H1 (cell line): ENCODE measurements around the gene SLC8A1. TPM values are rescaled to one million over a fixed set of nuclear protein-coding genes. Genes with fewer than 3 reads are reported as not detected.

Source experiments
- CTCF ChIA-PET: fragments of 300-600 bp; sonication (Branson Sonifier 250); formaldehyde crosslinking; loops from one replicate; lab custom pipeline; 2021; ENCODE audit not compliant: partially characterized antibody; lab: Charles Lee
- POLR2A ChIA-PET: fragments of 300-600 bp; sonication (Branson Sonifier 250); formaldehyde crosslinking; loops from one replicate; lab custom pipeline; 2021; ENCODE audit warnings: inconsistent platforms; ENCODE audit not compliant: partially characterized antibody; lab: Charles Lee
- DNase-seq, 2 experiments: peaks; one replicate each; pipeline versions ENCODE4 v3.0.0 to v3.0.0-alpha.2; 2010 to 2022; ENCODE audit warnings: low spot score in 2 of 2, low read depth in 1 of 2, mixed read lengths in 1 of 2
- FAIRE-seq: peaks from 2 replicates; lab custom pipeline; 2011; peaks lifted over from hg19 to GRCh38; lab: Jason Lieb, UNC
- H2AFZ ChIP-seq: 2 replicates; pipeline ENCODE4 v1.8.1; 2012; ENCODE audit warnings: low read length, inconsistent platforms
- H2AK5ac ChIP-seq: 2 replicates; pipeline ENCODE4 v1.6.1; 2013; ENCODE audit warnings: low read depth, low read length
- H2BK120ac ChIP-seq: replicated peaks from 2 replicates; pipeline ENCODE3; 2013; ENCODE audit warnings: low read depth, low read length, inconsistent platforms
- H2BK12ac ChIP-seq: 2 replicates; pipeline ENCODE4 v1.6.1; 2013; ENCODE audit warnings: low read depth, low read length
- H2BK15ac ChIP-seq: 2 replicates; pipeline ENCODE4 v1.6.1; 2013; ENCODE audit warnings: low read length
- H2BK20ac ChIP-seq: 2 replicates; pipeline ENCODE4 v1.6.1; 2013; ENCODE audit warnings: low read length
- H2BK5ac ChIP-seq: 2 replicates; pipeline ENCODE4 v1.6.1; 2013; ENCODE audit warnings: low read depth, low read length
- H3K14ac ChIP-seq: 2 replicates; pipeline ENCODE4 v1.6.1; 2013; ENCODE audit warnings: inconsistent platforms; ENCODE audit not compliant: insufficient read length
- H3K18ac ChIP-seq: 2 replicates; pipeline ENCODE4 v1.6.1; 2013; ENCODE audit warnings: low read length; ENCODE audit errors: extremely low read depth
- H3K23ac ChIP-seq: 2 replicates; pipeline ENCODE4 v1.6.1; 2013; ENCODE audit warnings: inconsistent platforms; ENCODE audit not compliant: insufficient read length
- H3K23me2 ChIP-seq: 2 replicates; pipeline ENCODE4 v1.6.1; 2013; ENCODE audit warnings: low read depth, low read length
- H3K27ac ChIP-seq: 2 replicates; pipeline ENCODE4 v1.6.1; 2011; ENCODE audit warnings: low read depth, low read length, inconsistent platforms
- H3K27me3 ChIP-seq, 4 experiments: replicated peaks in 1 of 4; 1 replicate in 1 of 4; 2 replicates in 3 of 4; pipeline versions ENCODE4 v1.6.1 to v1.8.1; 2011 to 2013; ENCODE audit warnings: low read length in 3 of 4, mild to moderate bottlenecking in 3 of 4, inconsistent platforms in 2 of 4, mixed read lengths in 2 of 4, moderate library complexity in 1 of 4; ENCODE audit not compliant: control insufficient read depth in 3 of 4, insufficient read depth in 3 of 4; ENCODE audit errors: extremely low read depth in 1 of 4
- H3K36me3 ChIP-seq, 4 experiments: 2 replicates each; pipeline versions ENCODE4 v1.6.1 to v1.8.1; 2011 to 2013; ENCODE audit warnings: mild to moderate bottlenecking in 4 of 4, low read length in 3 of 4, moderate library complexity in 2 of 4, control low read depth in 1 of 4, inconsistent platforms in 1 of 4; ENCODE audit not compliant: insufficient read depth in 4 of 4, control insufficient read depth in 2 of 4
- H3K4ac ChIP-seq: replicated peaks from 2 replicates; pipeline ENCODE3; 2013; ENCODE audit warnings: low read length, low read depth, mixed read lengths, inconsistent platforms; ENCODE audit not compliant: insufficient read length
- H3K4me1 ChIP-seq, 4 experiments: replicated peaks in 1 of 4; 1 replicate in 1 of 4; 2 replicates in 3 of 4; pipeline versions ENCODE4 v1.6.1 to v1.8.1; 2011 to 2013; ENCODE audit warnings: low read length in 3 of 4, inconsistent platforms in 2 of 4, mixed read lengths in 1 of 4; ENCODE audit not compliant: insufficient read depth in 4 of 4, control insufficient read depth in 3 of 4
- H3K4me2 ChIP-seq, 2 experiments: 2 replicates each; pipeline versions ENCODE4 v1.6.1 to v1.8.1; 2011 to 2013; ENCODE audit warnings: low read depth in 2 of 2, low read length in 2 of 2, control low read depth in 1 of 2, inconsistent platforms in 1 of 2, mild to moderate bottlenecking in 1 of 2; ENCODE audit not compliant: insufficient read depth in 1 of 2
- H3K4me3 ChIP-seq, 4 experiments: fragments of 200-600, 300-600 bp in 1 of 4; sonication (generic), shearing (Covaris generic), sonication (Bioruptor Twin) in 1 of 4; 2 replicates each; pipeline versions ENCODE4 v1.5.1 to v1.8.1; 2011 to 2016; ENCODE audit warnings: low read length in 4 of 4, low read depth in 3 of 4, control low read depth in 2 of 4, inconsistent platforms in 2 of 4, mild to moderate bottlenecking in 2 of 4, mixed read lengths in 1 of 4, moderate library complexity in 1 of 4; ENCODE audit not compliant: insufficient read depth in 2 of 4; ENCODE audit errors: extremely low read depth in 1 of 4
- H3K56ac ChIP-seq: replicated peaks from 2 replicates; pipeline ENCODE3; 2013; ENCODE audit warnings: low read depth, mild to moderate bottlenecking, mixed read lengths, low read length, inconsistent platforms; ENCODE audit not compliant: insufficient read length
- H3K79me1 ChIP-seq: 2 replicates; pipeline ENCODE4 v1.6.1; 2013; ENCODE audit warnings: low read depth, low read length, control low read depth
- H3K79me2 ChIP-seq, 2 experiments: 2 replicates each; pipeline versions ENCODE4 v1.6.1 to v1.8.1; 2012 to 2013; ENCODE audit warnings: low read length in 2 of 2, mild to moderate bottlenecking in 2 of 2, inconsistent platforms in 1 of 2; ENCODE audit not compliant: insufficient read depth in 2 of 2, control insufficient read depth in 1 of 2
- H3K9ac ChIP-seq, 4 experiments: replicated peaks in 1 of 4; 1 replicate in 1 of 4; 2 replicates in 3 of 4; pipeline versions ENCODE4 v1.6.1 to v1.8.1; 2011 to 2013; ENCODE audit warnings: low read depth in 3 of 4, low read length in 3 of 4, control low read depth in 2 of 4, mild to moderate bottlenecking in 2 of 4, moderate library complexity in 2 of 4, inconsistent platforms in 1 of 4; ENCODE audit errors: extremely low read depth in 1 of 4
- H3K9me3 ChIP-seq, 2 experiments: 2 replicates each; pipeline versions ENCODE4 v1.6.1 to v1.8.1; 2012 to 2013; ENCODE audit warnings: mild to moderate bottlenecking in 2 of 2, moderate library complexity in 2 of 2, control low read depth in 1 of 2, inconsistent platforms in 1 of 2, low read depth in 1 of 2, low read length in 1 of 2, mixed read lengths in 1 of 2; ENCODE audit not compliant: insufficient read depth in 2 of 2
- H4K20me1 ChIP-seq, 2 experiments: replicated peaks in 1 of 2; 2 replicates each; pipeline versions ENCODE3 to v1.8.1; 2011 to 2013; ENCODE audit warnings: inconsistent platforms in 2 of 2, low read length in 2 of 2, mild to moderate bottlenecking in 1 of 2; ENCODE audit not compliant: insufficient read depth in 2 of 2, control insufficient read depth in 1 of 2
- H4K5ac ChIP-seq: 2 replicates; pipeline ENCODE4 v1.6.1; 2013; ENCODE audit warnings: low read length, low read depth, mixed read lengths, inconsistent platforms; ENCODE audit not compliant: insufficient read length
- H4K8ac ChIP-seq: 2 replicates; pipeline ENCODE4 v1.8.0; 2013; ENCODE audit warnings: mild to moderate bottlenecking, moderate library complexity, low read length, inconsistent platforms; ENCODE audit not compliant: insufficient read depth; ENCODE audit errors: extremely low read depth
- H4K91ac ChIP-seq: replicated peaks from 2 replicates; pipeline ENCODE3; 2013; ENCODE audit warnings: low read length, mixed read lengths, inconsistent platforms; ENCODE audit not compliant: insufficient read length
- MAFK ChIP-seq: IDR thresholded peaks from 2 replicates; pipeline ENCODE4 v1.6.1; 2012; ENCODE audit warnings: low read depth, mild to moderate bottlenecking, improper control_type of control experiment, low read length
- POLR2AphosphoS5 ChIP-seq: IDR thresholded peaks from 2 replicates; pipeline ENCODE4 v1.6.1; 2011; ENCODE audit warnings: low read depth, low read length
- RBBP5 ChIP-seq: IDR thresholded peaks from 2 replicates; pipeline ENCODE4 v1.7.1; 2012; ENCODE audit warnings: low read depth, mild to moderate bottlenecking, inconsistent platforms, low read length, moderate library complexity, borderline replicate concordance
- TAF7 ChIP-seq: optimal IDR thresholded peaks from 2 replicates; pipeline ENCODE3; 2011; ENCODE audit warnings: low read depth, mild to moderate bottlenecking, inconsistent platforms, low read length, moderate library complexity, borderline replicate concordance
- YY1 ChIP-seq: IDR thresholded peaks from 2 replicates; pipeline ENCODE4 v1.6.1; 2011; ENCODE audit warnings: low read depth, mild to moderate bottlenecking, low read length
- WGBS, 2 experiments: shearing (Covaris generic) in 1 of 2; methylation state at CpG; one replicate each; pipeline versions ENCODE4 v1.1.6 to v1.1.7; 2013 to 2015; ENCODE audit warnings: low lambda C conversion rate in 2 of 2, mixed read lengths in 2 of 2, inconsistent platforms in 1 of 2, low coverage in 1 of 2, missing lambda C conversion rate in 1 of 2; ENCODE audit not compliant: insufficient replicate concordance in 2 of 2, insufficient coverage in 1 of 2, insufficient read length in 1 of 2; ENCODE audit errors: extremely low coverage in 1 of 2, missing lambda C conversion rate in 1 of 2; 5-methylcytosine and 5-hydroxymethylcytosine counted together
- polyA plus RNA-seq, 7 experiments: library from polyadenylated mRNA; depleted of rRNA in 3 of 7; stranded (reverse) in 5 of 7; unstranded in 2 of 7; fragments of >200 nt in 5 of 7; fragments of 200-250 nt in 2 of 7; gene quantifications; 1 replicate in 5 of 7; 2 replicates in 1 of 7; 4 replicates in 1 of 7; pipeline versions ENCODE4 v1.2.1 to v1.2.3, GENCODE V29; 2011 to 2013; ENCODE audit warnings: missing spikeins in 2 of 7, mixed read lengths in 2 of 7
- total RNA-seq: library from RNA; stranded (reverse); fragmentation: NEBNext Ultra II Directional; extraction: Animal tissue kit (Norgen Biotek cat#: 25700); gene quantifications from 2 replicates; pipeline ENCODE4 v1.2.1, GENCODE V29; 2021

Gene SLC8A1
- total and polyA plus RNA-seq, 2 of the 8 experiments (the other 6 are each of a cell fraction or from before 2014, with no cell fraction given) = 0.68 to 3.6 TPM

DNA sequence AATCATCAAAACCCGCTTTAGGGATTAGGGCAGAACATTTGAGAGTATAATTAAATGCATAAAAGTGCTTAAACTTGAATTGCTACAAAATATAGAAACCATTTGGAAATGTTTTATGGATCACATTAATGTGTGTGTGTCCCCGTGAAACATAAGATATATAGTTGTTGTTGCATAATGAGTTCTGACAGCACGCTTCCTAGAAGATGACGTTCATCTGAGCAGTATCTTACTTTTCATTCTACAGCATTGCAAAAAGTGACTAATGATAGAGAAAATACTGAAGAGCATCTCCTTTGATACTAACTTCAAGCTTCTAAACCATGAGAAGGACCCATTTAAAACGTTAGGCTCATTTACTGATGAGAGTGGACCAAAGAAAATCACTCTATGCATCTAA lies 63.7 kb downstream of the SLC8A1 start:
- Histone ChIP-seq H3K18ac (no peak overlapping the region), H2BK5ac (no peak overlapping the region), H2BK12ac (no peak overlapping the region), H3K4me2 (no peak overlapping the region), H2AK5ac (no peak overlapping the region), H3K56ac (no peak overlapping the region), H3K4ac (no peak overlapping the region), H4K5ac (no peak overlapping the region), H3K4me1 (no peaks in the 10 kb centered on the region), H3K36me3 (no peaks in the 10 kb centered on the region), H3K9ac (no peak overlapping the region), H3K79me2 (no peaks in the 10 kb centered on the region), H3K14ac (no peak overlapping the region), H2BK20ac (no peak overlapping the region), H2BK15ac (no peak overlapping the region), H3K9me3 (no peaks in the 10 kb centered on the region), H3K27me3 (no peaks in the 10 kb centered on the region), H4K91ac (no peak overlapping the region), H3K23me2 (no peaks in the 10 kb centered on the region), H3K23ac (no peak overlapping the region), H3K4me3 (no peak overlapping the region), H3K27ac (no peak overlapping the region), H4K8ac (no peak overlapping the region), H2BK120ac (no peak overlapping the region), H3K79me1 (no peaks in the 10 kb centered on the region), H2AFZ (no peak overlapping the region), H4K20me1 (no peaks in the 10 kb centered on the region)
- DNase-seq (no peak), FAIRE-seq (no peak)
- ChIA-PET POLR2A (no interaction called here), CTCF (no interaction called here)
- TF ChIP-seq MAFK = no peak
- TF ChIP-seq YY1 = no peak
- no peak for TF ChIP-seq TAF7
- no peak for TF ChIP-seq POLR2AphosphoS5
- TF ChIP-seq RBBP5 = no peak
- WGBS, 2 experiments = 92% methylated on average over 5 of the region's 5 CpGs; no CpG with 5 or more reads in 1 of the 2 experiments
